ENCODE measurements around the gene PPP1R1B.

DNA sequence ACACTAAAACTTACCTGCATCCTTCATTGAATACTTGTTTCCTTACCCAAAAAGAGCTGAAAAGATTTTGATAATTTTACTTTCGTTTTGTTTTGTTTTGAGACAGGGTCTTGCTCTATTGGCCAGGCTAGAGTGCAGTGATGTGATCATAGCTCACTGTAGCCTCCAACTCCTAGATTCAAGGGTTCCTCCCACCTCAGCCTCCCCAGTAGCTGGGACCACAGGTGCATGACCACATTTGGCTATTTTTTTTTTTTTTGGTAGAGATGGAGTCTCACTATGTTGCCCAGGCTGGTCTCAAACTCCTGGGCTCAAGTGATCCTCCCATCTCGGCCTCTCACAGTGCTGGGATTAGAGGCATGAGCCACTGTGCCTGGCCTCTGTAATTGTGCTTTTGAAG lies 28.4 kb downstream of the PPP1R1B start:
- TF ChIP-seq, protein P1, sequence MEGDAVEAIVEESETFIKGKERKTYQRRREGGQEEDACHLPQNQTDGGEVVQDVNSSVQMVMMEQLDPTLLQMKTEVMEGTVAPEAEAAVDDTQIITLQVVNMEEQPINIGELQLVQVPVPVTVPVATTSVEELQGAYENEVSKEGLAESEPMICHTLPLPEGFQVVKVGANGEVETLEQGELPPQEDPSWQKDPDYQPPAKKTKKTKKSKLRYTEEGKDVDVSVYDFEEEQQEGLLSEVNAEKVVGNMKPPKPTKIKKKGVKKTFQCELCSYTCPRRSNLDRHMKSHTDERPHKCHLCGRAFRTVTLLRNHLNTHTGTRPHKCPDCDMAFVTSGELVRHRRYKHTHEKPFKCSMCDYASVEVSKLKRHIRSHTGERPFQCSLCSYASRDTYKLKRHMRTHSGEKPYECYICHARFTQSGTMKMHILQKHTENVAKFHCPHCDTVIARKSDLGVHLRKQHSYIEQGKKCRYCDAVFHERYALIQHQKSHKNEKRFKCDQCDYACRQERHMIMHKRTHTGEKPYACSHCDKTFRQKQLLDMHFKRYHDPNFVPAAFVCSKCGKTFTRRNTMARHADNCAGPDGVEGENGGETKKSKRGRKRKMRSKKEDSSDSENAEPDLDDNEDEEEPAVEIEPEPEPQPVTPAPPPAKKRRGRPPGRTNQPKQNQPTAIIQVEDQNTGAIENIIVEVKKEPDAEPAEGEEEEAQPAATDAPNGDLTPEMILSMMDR (IDR thresholded peaks at IDR 0.05): no peak
- TF ChIP-seq POLR2A (IDR thresholded peaks at IDR 0.05): no peak

All from suprapubic skin (tissue), 3 donors.